Measurements from ENCODE around the gene NKD2.

DNA sequence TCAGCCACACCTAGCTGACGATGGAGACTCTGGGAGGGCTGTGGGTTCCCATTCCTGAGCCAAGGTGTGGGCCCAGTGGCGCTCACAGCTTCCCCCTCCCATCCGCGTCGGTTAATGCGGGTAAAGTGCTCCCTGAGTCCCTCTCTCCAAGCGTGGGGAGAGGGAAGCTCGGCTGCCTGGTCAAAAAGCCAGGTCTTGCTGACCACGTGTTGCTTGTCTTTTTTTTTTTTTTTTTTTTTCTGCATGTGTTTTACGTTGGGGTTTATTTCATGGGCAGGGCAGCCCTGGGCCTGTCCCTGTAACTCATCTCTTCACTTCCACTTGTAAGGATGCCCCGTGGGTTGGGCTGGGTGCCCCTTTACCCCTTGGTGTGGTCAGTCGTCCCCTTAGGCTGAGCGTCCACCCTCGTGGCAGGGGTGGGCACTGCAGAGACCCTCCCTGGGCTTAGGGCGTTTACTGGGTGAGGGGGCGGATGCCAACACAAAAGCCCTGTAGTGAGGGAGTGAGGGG lies 11.9 kb downstream of the NKD2 start:
- TF ChIP-seq, protein P1, sequence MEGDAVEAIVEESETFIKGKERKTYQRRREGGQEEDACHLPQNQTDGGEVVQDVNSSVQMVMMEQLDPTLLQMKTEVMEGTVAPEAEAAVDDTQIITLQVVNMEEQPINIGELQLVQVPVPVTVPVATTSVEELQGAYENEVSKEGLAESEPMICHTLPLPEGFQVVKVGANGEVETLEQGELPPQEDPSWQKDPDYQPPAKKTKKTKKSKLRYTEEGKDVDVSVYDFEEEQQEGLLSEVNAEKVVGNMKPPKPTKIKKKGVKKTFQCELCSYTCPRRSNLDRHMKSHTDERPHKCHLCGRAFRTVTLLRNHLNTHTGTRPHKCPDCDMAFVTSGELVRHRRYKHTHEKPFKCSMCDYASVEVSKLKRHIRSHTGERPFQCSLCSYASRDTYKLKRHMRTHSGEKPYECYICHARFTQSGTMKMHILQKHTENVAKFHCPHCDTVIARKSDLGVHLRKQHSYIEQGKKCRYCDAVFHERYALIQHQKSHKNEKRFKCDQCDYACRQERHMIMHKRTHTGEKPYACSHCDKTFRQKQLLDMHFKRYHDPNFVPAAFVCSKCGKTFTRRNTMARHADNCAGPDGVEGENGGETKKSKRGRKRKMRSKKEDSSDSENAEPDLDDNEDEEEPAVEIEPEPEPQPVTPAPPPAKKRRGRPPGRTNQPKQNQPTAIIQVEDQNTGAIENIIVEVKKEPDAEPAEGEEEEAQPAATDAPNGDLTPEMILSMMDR (IDR thresholded peaks at IDR 0.05; ENCODE audit: low read length), result no peak
- no peak for TF ChIP-seq EZH2 (IDR thresholded peaks at IDR 0.05; ENCODE audit: borderline replicate concordance, low read length)

Data from OCI-LY1 (cell line).